Mesothelial cell of epicardium (in vitro differentiated cells): ENCODE measurements around the gene TMEM187. TPM values are rescaled to one million over a fixed set of nuclear protein-coding genes. Genes with fewer than 3 reads are reported as not detected.
"Not testable (repeated sequence)": the region's sequence is repeated elsewhere in the genome, so short reads cannot be mapped to it uniquely, and the experiment has no call there.

Experiments
- DNase-seq, 2 experiments: peaks; one replicate each; pipeline ENCODE4 v3.0.0; 2021; ENCODE audit warnings: low spot score in 2 of 2; ENCODE audit not compliant: unreplicated experiment in 2 of 2
- H3K27ac Mint-ChIP-seq: 2 replicates; pipeline ENCODE4 v1.8.0; 2021; ENCODE audit warnings: mixed read lengths
- H3K27me3 Mint-ChIP-seq: 2 replicates; pipeline ENCODE4 v1.8.0; 2021; ENCODE audit warnings: low read depth, mixed read lengths
- H3K36me3 Mint-ChIP-seq: 2 replicates; pipeline ENCODE4 v1.8.0; 2021; ENCODE audit warnings: mixed read lengths
- H3K4me1 Mint-ChIP-seq: 2 replicates; pipeline ENCODE4 v1.8.0; 2021; ENCODE audit warnings: mixed read lengths
- H3K4me3 Mint-ChIP-seq: 2 replicates; pipeline ENCODE4 v1.8.0; 2021; ENCODE audit warnings: mild to moderate bottlenecking, moderate library complexity, mixed read lengths
- H3K9me3 Mint-ChIP-seq: 2 replicates; pipeline ENCODE4 v1.8.0; 2021; ENCODE audit warnings: mixed read lengths
- CTCF ChIP-seq: fragments of 200-600 bp; sonication (generic); IDR thresholded peaks from one replicate; pipeline ENCODE4 v1.5.0; 2021; ENCODE audit warnings: antibody characterized with exemption; ENCODE audit not compliant: unreplicated experiment
- total RNA-seq: library from RNA; stranded (reverse); gene quantifications from 3 replicates; pipeline ENCODE4 v1.2.1, GENCODE V29; 2021

The TMEM187 gene
- total RNA-seq, 1 donor from 2014 or later, result 15.0 TPM

- no peak for TF ChIP-seq CTCF
- Mint-ChIP-seq H3K27ac (peak within 1 kb of the TSS; percentile 100), H3K4me1 (peaks cover 54% of the 10 kb centered on the region), H3K4me3 (peak within 1 kb of the TSS; percentile 100), H3K27me3 (no peaks in the 10 kb centered on the region), H3K9me3 (no peaks in the 10 kb centered on the region), H3K36me3 (no peaks in the 10 kb centered on the region)
- peak; percentile 94 to 97 for DNase-seq
Measured at GRCh38 chrX:153971450-153972367, 845 bp upstream of the TMEM187 start, which contains the start of gene HCFC1. HCFC1 (minus strand) TSS chrX:153971818; CDS start chrX:153970840, 978 bp downstream.

DNA sequence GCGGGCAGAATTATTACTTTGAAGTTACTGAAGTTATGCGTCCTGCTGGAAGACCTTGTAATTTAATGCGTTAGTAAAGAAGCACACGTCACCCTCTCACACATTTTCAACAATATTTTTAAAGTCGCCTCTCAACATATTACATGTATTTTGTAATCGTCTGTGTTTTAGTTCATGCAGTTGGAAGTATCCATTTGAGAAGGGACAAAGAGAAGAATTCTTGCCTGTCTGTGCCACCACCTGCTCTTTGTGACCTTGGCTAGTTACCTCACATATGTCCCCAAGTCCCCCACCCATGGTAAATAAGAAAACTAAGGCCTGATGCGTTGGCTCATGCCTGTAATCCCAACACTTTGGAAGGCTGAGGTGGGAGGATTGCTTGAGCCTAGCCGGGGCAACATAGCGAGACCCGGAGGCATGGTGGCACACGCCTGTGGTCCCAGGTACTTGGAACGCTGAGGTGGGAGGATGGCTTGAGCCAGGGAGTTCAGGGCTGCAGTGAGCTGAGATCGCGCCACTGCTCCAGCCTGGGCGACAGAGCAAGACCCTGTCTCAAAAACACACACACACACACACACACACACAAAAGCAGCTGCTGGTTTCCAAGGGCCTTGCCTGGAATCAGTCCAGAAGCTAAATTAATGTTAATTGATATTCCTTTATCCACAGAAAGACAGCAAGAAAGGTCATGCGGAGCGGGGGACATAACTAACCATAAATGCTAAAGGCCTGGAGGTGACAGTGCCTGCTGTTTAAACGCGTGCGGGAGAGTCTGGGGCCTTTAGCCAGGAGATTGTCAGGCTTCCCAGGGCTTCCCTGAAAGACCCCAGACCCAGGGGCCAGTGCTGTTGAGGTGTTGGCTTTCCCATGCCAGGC, 811 bp downstream of the TMEM187 start:
- H3K9me3 Mint-ChIP-seq, result no peaks in the 10 kb centered on the region
- H3K36me3 Mint-ChIP-seq, result no peaks in the 10 kb centered on the region
- H3K4me1 Mint-ChIP-seq, result peaks cover 37% of the 10 kb centered on the region
- peak overlapping the region; percentile 97 for H3K27ac Mint-ChIP-seq
- no peaks in the 10 kb centered on the region for H3K27me3 Mint-ChIP-seq
- peak overlapping the region; percentile 77 for H3K4me3 Mint-ChIP-seq
- DNase-seq, result no peak
- TF ChIP-seq CTCF, result no peak

DNA sequence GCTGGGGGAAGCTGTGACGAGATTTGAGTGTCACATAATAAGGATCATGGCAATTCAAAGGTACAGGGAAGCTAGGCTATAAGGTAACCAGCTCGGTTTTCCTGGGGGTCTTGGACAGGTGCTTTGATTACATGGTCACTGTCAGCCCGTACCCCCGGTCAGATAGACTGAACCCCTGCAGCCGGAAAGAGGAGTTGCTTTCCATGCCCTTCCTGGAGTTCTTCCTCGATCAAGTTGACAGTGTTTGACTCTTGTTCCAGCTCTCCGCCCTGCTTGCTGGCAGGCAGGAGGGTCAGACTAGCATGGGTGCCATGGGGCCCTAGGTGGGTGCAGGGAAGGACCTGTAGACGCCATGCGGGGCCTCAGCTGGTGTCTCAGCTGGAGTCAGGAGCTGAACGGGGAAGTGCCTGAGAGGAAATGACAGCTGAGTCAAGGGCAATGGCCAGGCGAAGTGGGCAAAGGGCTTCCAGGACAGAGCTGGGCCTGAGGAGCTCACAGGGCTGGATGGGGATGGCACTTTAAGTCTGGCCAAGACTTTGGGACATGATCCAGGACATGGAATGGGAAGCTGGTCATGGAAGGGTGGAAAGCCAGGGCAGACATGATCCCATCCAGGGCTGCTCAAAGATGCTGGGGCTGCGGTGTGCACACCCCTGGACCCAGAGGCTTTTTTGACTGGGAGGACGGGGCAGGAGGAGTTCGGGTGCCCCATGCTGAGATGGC, 1.6 kb downstream of the TMEM187 start:
- Mint-ChIP-seq H3K9me3 (no peaks in the 10 kb centered on the region), H3K36me3 (no peaks in the 10 kb centered on the region), H3K27ac (peak overlapping the region; percentile 97), H3K27me3 (no peaks in the 10 kb centered on the region), H3K4me3 (peak overlapping the region; percentile 77), H3K4me1 (peaks cover 29% of the 10 kb centered on the region)
- DNase-seq, result no peak
- no peak for TF ChIP-seq CTCF

DNA sequence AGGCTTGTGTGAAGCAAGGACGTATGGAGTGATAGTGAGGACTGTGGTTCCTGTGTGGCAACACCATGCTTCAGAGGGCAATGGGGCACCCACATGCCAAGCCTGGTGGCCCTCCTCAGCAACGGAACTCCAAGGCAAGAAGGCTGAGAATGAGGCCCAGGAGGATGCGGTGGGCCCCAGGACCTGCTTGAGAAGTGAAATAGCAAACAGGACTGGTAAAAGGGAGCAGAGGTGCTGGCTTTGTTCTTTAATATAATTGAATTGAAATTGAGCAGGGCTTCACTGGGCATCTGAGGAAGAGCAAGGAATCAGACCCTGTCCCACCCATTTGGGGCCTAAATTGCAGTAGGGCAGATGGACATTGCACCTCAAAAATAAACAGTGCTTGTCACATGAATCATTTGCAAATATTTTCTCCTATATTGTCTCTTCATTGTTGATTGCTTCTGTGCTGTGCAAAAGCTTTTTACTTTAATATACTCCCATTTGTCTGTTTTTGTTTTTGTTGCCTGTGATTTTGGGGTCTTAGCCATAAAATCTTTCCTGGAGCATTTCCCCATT, 2.3 kb downstream of the TMEM187 start:
- Mint-ChIP-seq H3K4me1 (peaks cover 23% of the 10 kb centered on the region), H3K9me3 (no peaks in the 10 kb centered on the region), H3K4me3 (peak overlapping the region; percentile 39), H3K27ac (peak overlapping the region; percentile 97), H3K27me3 (no peaks in the 10 kb centered on the region), H3K36me3 (no peaks in the 10 kb centered on the region)
- no peak for DNase-seq
- TF ChIP-seq CTCF, result no peak

DNA sequence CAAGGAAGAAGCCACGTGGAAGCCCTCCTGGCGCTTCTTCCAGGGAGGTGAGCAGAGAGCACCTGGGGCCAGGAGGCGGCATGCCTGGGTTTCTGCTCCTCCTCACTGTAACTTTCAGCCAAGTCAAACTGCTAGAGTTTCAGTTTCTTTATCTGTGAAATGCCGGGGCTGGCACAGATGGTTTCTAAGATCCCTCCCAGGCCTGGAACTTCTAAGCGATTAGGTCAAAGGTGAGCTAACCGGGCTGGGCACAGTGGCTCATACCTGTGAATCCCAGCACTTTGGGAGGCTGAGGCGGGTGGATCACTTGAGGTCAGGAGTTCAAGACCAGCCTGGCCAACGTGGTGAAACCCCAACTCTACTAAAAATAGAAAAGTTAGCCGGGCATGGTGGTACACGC, 7.8 kb downstream of the TMEM187 start:
- not testable (repeated sequence) for H3K27me3 Mint-ChIP-seq, H3K4me3 Mint-ChIP-seq, H3K27ac Mint-ChIP-seq, DNase-seq, H3K4me1 Mint-ChIP-seq, H3K9me3 Mint-ChIP-seq
- peaks cover 14% of the 10 kb centered on the region for H3K36me3 Mint-ChIP-seq
